Astrocyte (in vitro differentiated cells and primary cell): ENCODE data around the gene ROGDI. TPM values are rescaled to one million over a fixed set of nuclear protein-coding genes. Genes with fewer than 3 reads are reported as not detected.

ENCODE experiments used
- DNase-seq: peaks from one replicate; pipeline ENCODE4 v3.0.0-alpha.2; 2010; ENCODE audit warnings: low read depth
- FAIRE-seq: peaks from 2 replicates; lab custom pipeline; 2011; peaks lifted over from hg19 to GRCh38; lab: Jason Lieb, UNC
- H2AFZ ChIP-seq: 2 replicates; pipeline ENCODE4 v1.6.0; 2012; ENCODE audit warnings: low read depth, low read length, inconsistent platforms
- H3K27ac ChIP-seq: 2 replicates; pipeline ENCODE4 v1.5.1; 2011; ENCODE audit warnings: low read depth, low read length, inconsistent platforms
- H3K27me3 ChIP-seq: 2 replicates; pipeline ENCODE4 v1.6.0; 2011; ENCODE audit warnings: low read length, inconsistent platforms; ENCODE audit not compliant: insufficient read depth
- H3K36me3 ChIP-seq: 2 replicates; pipeline ENCODE4 v1.5.1; 2011; ENCODE audit warnings: low read length, inconsistent platforms; ENCODE audit not compliant: insufficient read depth
- H3K4me1 ChIP-seq: 2 replicates; pipeline ENCODE4 v1.5.1; 2011; ENCODE audit warnings: low read length, inconsistent platforms; ENCODE audit not compliant: insufficient read depth
- H3K4me2 ChIP-seq: 2 replicates; pipeline ENCODE4 v1.6.0; 2012; ENCODE audit warnings: low read length, inconsistent platforms
- H3K4me3 ChIP-seq: 2 replicates; pipeline ENCODE4 v1.5.1; 2011; ENCODE audit warnings: low read depth, mild to moderate bottlenecking, low read length, inconsistent platforms; ENCODE audit not compliant: insufficient read depth
- H3K79me2 ChIP-seq: 2 replicates; pipeline ENCODE4 v1.6.0; 2012; ENCODE audit warnings: mild to moderate bottlenecking, low read length, inconsistent platforms; ENCODE audit not compliant: insufficient read depth
- H3K9ac ChIP-seq: 2 replicates; pipeline ENCODE4 v1.6.0; 2012; ENCODE audit warnings: mild to moderate bottlenecking, low read length, inconsistent platforms
- H3K9me3 ChIP-seq: 2 replicates; pipeline ENCODE4 v1.5.1; 2012; ENCODE audit warnings: low read depth, mild to moderate bottlenecking, low read length, inconsistent platforms; ENCODE audit not compliant: insufficient read depth
- H4K20me1 ChIP-seq: 2 replicates; pipeline ENCODE4 v1.6.0; 2012; ENCODE audit warnings: low read length, inconsistent platforms; ENCODE audit not compliant: insufficient read depth
- H3K27ac Mint-ChIP-seq: one replicate; pipeline ENCODE4 v1.8.0; 2021; ENCODE audit warnings: mild to moderate bottlenecking, mixed read lengths; ENCODE audit not compliant: unreplicated experiment
- H3K27me3 Mint-ChIP-seq: one replicate; pipeline ENCODE4 v1.8.0; 2021; ENCODE audit warnings: low read depth, mixed read lengths; ENCODE audit not compliant: unreplicated experiment
- H3K36me3 Mint-ChIP-seq: one replicate; pipeline ENCODE4 v1.8.0; 2021; ENCODE audit warnings: low read depth, mixed read lengths; ENCODE audit not compliant: unreplicated experiment
- H3K4me1 Mint-ChIP-seq: one replicate; pipeline ENCODE4 v1.8.0; 2021; ENCODE audit warnings: low read depth, mixed read lengths; ENCODE audit not compliant: unreplicated experiment
- H3K4me3 Mint-ChIP-seq: one replicate; pipeline ENCODE4 v1.8.0; 2021; ENCODE audit warnings: mild to moderate bottlenecking, moderate library complexity, mixed read lengths; ENCODE audit not compliant: unreplicated experiment
- H3K9me3 Mint-ChIP-seq: one replicate; pipeline ENCODE4 v1.8.0; 2021; ENCODE audit warnings: mild to moderate bottlenecking, mixed read lengths; ENCODE audit not compliant: unreplicated experiment
- CTCF ChIP-seq: IDR thresholded peaks from 2 replicates; pipeline ENCODE4 v1.5.1; 2011; ENCODE audit warnings: low read depth, mild to moderate bottlenecking, inconsistent platforms, low read length, moderate library complexity; ENCODE audit not compliant: insufficient read depth
- EZH2 ChIP-seq: IDR thresholded peaks from 2 replicates; pipeline ENCODE4 v1.6.1; 2012; ENCODE audit warnings: mild to moderate bottlenecking, low read length, inconsistent platforms; ENCODE audit not compliant: insufficient read depth
- total RNA-seq: library from RNA; stranded (reverse); gene quantifications from 2 replicates; pipeline ENCODE4 v1.2.1, GENCODE V29; 2021

The ROGDI gene
- total RNA-seq, 1 donor from 2014 or later: 33.6 TPM

DNA sequence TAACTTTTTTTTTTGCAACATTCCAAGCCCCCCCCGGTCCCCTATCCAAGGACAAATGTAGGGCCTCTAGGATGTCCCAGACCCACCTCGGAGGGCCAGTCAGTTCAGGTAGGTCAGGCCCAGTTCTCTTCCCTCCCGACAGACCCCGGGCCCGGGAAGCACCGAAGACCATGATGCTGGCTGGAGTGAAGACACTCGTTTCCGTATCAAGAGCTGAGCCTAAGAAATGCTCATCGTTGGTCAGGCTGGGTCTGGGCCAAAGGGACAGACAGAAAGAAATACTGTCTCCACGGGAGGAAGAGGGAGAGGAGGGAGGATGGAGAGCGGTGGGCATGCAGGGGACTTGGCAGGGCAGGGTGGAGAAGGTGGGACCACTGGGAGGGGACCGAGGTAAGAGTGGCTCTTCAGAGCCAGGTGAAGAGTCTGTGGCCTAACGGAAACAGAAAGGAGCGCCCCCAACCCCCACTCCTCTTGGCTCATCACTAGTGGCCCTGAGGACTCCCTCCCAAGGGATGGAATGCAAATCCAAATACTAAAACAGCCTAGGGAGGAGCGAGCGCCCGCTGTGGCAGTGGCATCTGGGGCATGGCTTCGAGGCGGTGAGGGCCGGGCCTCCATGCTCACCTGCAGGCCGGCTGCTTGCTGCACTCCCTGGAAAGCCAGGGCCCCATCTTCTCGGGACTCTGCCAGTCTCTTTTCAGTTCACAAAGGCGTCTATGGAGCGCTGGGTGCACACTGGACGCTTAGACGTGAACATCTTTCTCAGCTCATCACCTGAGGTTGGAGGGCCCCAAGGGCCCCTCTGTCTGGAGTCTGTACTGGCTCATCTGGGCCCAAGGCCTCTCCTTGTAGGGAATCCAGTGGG is 1.7 kb upstream of the ROGDI start:
- DNase-seq (no peak), FAIRE-seq (no peak)
- Histone ChIP-seq H3K36me3 (peaks cover 12% of the 10 kb centered on the region), H3K4me1 (peaks cover 10% of the 10 kb centered on the region), H3K9me3 (no peaks in the 10 kb centered on the region), H3K4me3 (no peak overlapping the region), H4K20me1 (peaks cover 17% of the 10 kb centered on the region), H3K79me2 (no peaks in the 10 kb centered on the region), H3K27ac (no peak overlapping the region), H3K9ac (no peak overlapping the region), H2AFZ (no peak overlapping the region), H3K4me2 (no peak overlapping the region), H3K27me3 (no peaks in the 10 kb centered on the region)
- Mint-ChIP-seq H3K9me3 (no peaks in the 10 kb centered on the region), H3K27ac (peak overlapping the region; percentile 91), H3K27me3 (no peaks in the 10 kb centered on the region), H3K4me1 (peaks cover 17% of the 10 kb centered on the region), H3K4me3 (peak overlapping the region; percentile 89), H3K36me3 (peaks cover 3% of the 10 kb centered on the region)
- TF ChIP-seq EZH2 (no peak), CTCF (no peak)

GRCh38 chr16:4803401-4803844 is 990 bp upstream of the ROGDI start:
- peak overlapping the region; percentile 71 for H3K4me3 ChIP-seq

More at GRCh38 chr16:4803401-4803844, 990 bp upstream of the ROGDI start:
- no peaks in the 10 kb centered on the region for H3K79me2 ChIP-seq
- FAIRE-seq (no peak), DNase-seq (no peak)
- peak overlapping the region; percentile 91 for H3K27ac Mint-ChIP-seq
- H3K9me3 Mint-ChIP-seq: no peaks in the 10 kb centered on the region
- H3K27ac ChIP-seq: no peak overlapping the region
- peaks cover 16% of the 10 kb centered on the region for H4K20me1 ChIP-seq
- no peaks in the 10 kb centered on the region for H3K27me3 Mint-ChIP-seq
- peaks cover 10% of the 10 kb centered on the region for H3K4me1 ChIP-seq
- H3K36me3 ChIP-seq: peaks cover 14% of the 10 kb centered on the region
- H3K9ac ChIP-seq: peak overlapping the region; percentile 76
- peak overlapping the region; percentile 96 for H3K4me2 ChIP-seq
- H3K4me1 Mint-ChIP-seq: peaks cover 17% of the 10 kb centered on the region
- no peaks in the 10 kb centered on the region for H3K27me3 ChIP-seq
- TF ChIP-seq EZH2 (no peak), CTCF (no peak)
- peaks cover 7% of the 10 kb centered on the region for H3K36me3 Mint-ChIP-seq
- H3K4me3 Mint-ChIP-seq: peak overlapping the region; percentile 89
- no peaks in the 10 kb centered on the region for H3K9me3 ChIP-seq
- H2AFZ ChIP-seq: no peak overlapping the region
